Measurements from ENCODE around the gene KCNIP1.

The KCNIP1 gene

GRCh38 chr5:170509348-170509660 lies 5.5 kb downstream of the KCNIP1 start:
- no peak for DNase-seq

GRCh38 chr5:170510126-170510525 lies 6.3 kb downstream of the KCNIP1 start:
- no peak for DNase-seq

GRCh38 chr5:170510559-170510958 lies 6.7 kb downstream of the KCNIP1 start:
- no peak for DNase-seq

- no peak for DNase-seq
Measured at GRCh38 chr5:170511551-170512258, 7.9 kb downstream of the KCNIP1 start.

GRCh38 chr5:170513856-170514525 lies 10.2 kb downstream of the KCNIP1 start:
- DNase-seq, result no peak

- no peak for DNase-seq
Measured at GRCh38 chr5:170517411-170517810, 13.6 kb downstream of the KCNIP1 start.

GRCh38 chr5:170518277-170518676 lies 14.5 kb downstream of the KCNIP1 start:
- no peak for DNase-seq

GRCh38 chr5:170519549-170519948 lies 15.7 kb downstream of the KCNIP1 start:
- no peak for DNase-seq

GRCh38 chr5:170520372-170520771 lies 16.6 kb downstream of the KCNIP1 start:
- no peak for DNase-seq

GRCh38 chr5:170522211-170523141 lies 18.7 kb downstream of the KCNIP1 start:
- peak; percentile 46 for DNase-seq

- no peak for DNase-seq
Measured at GRCh38 chr5:170523142-170523551, 19.3 kb downstream of the KCNIP1 start.

GRCh38 chr5:170523830-170524229 lies 20.0 kb downstream of the KCNIP1 start:
- no peak for DNase-seq

- DNase-seq, result no peak
Measured at GRCh38 chr5:170524576-170524975, 20.8 kb downstream of the KCNIP1 start.

GRCh38 chr5:170525470-170526211 lies 21.8 kb downstream of the KCNIP1 start:
- no peak for DNase-seq

GRCh38 chr5:170527991-170528390 lies 24.2 kb downstream of the KCNIP1 start:
- DNase-seq, result no peak

- no peak for DNase-seq
Measured at GRCh38 chr5:170528976-170529375, 25.2 kb downstream of the KCNIP1 start.

GRCh38 chr5:170532935-170533334 lies 29.1 kb downstream of the KCNIP1 start:
- DNase-seq, result no peak

- DNase-seq, result no peak
Measured at GRCh38 chr5:170533383-170533782, 29.6 kb downstream of the KCNIP1 start.

GRCh38 chr5:170534177-170534576 lies 30.4 kb downstream of the KCNIP1 start:
- no peak for DNase-seq

GRCh38 chr5:170534941-170535340 lies 31.1 kb downstream of the KCNIP1 start:
- DNase-seq, result no peak

GRCh38 chr5:170536525-170536924 lies 32.7 kb downstream of the KCNIP1 start:
- no peak for DNase-seq

- DNase-seq, result no peak
Measured at GRCh38 chr5:170537451-170538095, 33.8 kb downstream of the KCNIP1 start.

Data from T1000 (cell line).